ENCODE data around the gene CBX8.

The CBX8 gene

DNA sequence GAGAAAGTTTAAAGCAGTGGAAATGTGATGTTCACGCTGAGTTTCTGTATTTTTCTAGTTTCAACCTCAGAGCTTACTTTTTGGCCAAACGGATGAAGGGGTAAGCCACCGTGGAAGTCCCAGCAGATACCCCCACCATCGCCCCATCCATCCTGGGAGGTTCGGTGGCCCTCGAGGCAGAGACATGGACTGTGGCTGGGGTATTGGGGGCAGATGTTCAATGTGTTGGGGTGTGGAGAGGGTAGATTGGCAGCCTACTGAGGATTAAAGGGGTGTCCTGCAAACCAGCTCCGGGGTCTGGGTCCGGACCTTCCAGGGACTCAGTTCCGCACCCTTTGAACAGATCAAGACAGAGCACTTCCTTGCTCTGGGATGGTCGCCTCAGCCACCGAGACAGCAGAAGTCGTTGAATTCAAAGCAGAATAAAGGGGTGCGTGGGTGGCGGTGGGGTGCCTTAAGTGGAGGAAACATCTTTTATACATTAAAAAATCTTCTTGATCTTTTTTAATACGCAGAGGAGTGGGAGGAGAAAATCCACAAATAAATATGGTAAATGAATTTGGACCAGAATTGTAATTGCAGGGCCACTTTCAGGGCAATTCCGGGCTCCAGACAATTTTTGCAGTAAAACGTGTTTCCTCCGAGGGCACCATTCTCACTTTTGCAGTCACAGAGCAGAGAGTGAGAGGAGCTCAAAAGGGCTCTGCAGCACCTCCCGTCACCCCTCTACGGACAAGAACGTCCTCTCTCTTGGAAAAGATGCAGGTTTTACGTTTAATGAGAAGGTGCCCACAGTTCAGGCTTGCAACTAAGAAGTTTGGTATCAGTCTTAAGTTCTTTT, 8.2 kb upstream of the CBX8 start:
- no peak for DNase-seq (ENCODE audit: low read depth)

- no peak for DNase-seq (ENCODE audit: low read depth)
These were observed 7.3 kb upstream of the CBX8 start for GRCh38 chr17:79803997-79804855.

DNA sequence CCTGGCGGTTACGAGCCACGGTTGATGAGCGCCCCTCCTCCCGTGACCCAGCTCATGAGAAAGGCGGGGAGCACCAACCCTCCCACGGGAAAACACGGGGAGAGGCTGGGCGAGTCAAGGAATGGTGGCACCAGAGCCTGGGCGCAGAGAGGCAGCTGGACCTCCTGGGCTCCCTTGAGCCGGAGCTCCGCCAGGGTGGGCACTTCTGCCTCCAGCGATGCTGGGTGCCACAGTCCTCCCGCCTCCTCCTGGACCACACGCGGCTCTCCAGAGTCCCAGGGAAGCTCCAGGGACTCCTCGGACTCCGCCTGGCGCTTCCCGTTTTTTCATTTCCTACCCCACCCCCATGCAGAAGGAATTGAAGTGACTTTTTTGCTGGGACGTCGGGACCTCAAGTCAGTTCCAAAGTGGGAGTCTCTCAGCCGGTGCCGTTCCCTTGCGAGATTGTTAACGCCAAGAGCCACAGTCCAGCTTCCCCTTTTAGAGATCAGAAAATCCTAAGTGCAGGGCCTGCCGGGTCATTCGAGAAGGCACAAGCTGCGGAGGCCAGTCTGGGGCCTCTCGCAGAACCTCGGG, 6.6 kb upstream of the CBX8 start:
- DNase-seq (ENCODE audit: low read depth): no peak

DNA sequence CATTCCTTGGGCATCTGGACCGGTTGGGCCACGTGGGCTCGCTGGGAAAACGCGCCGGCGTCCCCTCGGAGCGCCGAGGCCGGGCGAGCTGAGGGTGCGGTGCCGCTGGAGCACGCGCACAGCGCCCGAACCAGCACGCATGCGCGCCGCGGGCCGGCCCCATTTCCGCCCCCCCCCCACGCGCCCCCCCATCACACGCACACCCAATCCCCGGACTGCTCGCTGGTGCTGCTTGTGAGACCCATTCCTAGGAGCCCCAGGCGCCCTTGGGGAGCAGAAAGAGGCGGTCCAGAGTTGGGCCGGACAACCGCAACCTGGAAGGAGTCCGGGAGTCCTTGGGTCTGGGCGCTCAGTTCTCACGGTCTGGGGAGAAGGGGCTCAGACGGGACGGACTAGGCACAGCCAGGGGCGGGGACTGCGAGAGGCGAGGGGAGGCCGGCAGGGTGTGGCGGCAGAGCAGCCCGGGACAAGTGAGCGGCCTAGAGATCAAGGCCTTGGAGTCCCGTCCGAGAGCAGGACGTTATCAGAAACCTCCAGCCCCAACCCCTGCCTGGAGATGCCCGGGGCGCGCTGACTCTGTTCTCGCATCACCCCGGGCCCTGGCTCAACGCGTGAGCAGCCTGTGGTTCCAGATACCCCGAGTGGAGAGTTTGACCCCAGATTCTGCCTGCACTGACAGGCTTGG, 6.0 kb upstream of the CBX8 start:
- DNase-seq (ENCODE audit: low read depth): no peak

GRCh38 chr17:79802039-79802735, 5.3 kb upstream of the CBX8 start:
- no peak for DNase-seq (ENCODE audit: low read depth)

DNA sequence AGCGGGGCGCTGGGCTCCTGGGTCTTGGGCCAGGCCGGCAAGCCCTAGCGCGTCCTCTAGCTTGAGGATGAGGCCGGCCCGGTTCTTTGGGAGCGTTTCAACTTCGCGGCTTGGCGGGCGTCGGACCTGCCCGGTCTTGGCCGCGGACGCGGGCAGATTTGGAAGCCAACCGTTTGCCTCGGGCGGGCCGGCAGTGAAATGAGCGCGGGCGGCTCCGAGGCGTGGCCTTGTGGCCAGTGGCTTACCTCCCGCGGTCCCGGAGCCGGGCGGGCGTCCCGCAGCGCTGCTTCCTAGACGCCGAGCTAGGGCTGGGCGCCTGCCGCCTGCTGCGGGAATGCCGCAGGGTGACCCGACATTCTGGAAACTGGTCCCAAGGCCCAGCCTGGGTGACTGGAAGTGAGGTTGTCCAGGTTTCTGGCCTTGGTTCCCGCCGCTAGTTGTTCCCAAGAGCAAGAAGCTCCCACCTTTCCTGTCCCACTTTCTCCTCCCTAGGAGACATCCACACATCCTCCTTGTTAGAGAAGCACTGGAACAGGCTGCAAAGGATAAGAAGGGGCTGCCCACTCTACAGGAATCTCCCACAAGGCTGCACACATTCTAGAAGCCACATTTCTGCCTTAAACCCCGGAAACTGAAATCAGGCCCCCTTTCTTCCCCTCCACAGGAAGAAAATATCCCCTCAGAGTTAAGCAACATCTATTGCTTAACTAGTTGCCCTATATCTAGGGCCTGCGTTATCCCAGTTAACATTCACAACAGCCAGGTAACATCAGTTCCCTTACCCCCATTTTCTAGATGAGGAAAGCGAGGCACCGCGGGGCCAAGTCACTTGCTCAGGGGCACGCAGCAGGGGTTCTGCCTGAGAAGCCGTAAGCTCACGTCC, 4.5 kb upstream of the CBX8 start:
- DNase-seq (ENCODE audit: low read depth): no peak

DNA sequence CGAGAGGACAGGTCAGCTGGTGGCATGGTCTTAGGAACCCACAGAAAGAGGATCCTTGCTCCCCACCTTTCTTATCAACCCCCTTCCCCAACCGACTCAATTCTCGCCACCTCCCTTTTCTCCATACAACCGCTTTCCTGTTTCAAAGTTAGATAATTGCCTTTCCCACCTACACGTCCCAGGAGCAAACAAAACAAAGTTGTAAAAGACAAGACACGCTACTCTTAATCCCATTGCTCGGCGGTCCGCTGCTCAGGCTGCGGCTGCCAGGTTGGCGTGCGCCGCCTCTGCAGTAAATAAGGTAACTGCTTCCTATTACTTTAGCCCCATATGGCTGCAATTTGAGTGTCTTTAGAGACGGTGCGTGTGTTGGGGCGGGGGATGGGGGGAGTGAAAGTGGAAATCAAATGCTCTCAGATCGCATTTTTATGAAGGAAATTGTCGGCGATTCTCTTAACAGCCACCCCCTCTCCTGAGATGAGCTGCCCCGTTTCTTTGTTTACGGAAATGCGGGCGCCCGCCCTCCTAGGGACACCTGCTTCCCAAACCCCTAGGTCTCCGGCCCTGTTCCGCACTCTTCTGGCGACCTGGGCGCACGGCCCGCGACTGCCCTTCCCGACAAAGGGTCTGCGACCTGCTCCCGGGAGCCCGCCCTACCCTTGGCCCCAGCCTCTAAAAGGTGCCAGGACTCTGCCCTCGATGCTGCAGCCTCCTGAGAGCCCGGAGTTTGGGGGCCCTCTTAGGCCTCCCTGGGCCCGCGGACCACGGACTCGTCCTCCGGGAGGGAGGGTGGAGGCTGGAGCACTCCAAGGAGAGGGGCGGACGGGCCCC, 3.7 kb upstream of the CBX8 start:
- no peak for DNase-seq (ENCODE audit: low read depth)

GRCh38 chr17:79799538-79800324, 2.9 kb upstream of the CBX8 start:
- no peak for DNase-seq (ENCODE audit: low read depth)

- no peak for DNase-seq (ENCODE audit: low read depth)
These were observed 2.3 kb upstream of the CBX8 start for GRCh38 chr17:79799174-79799537.

- no peak for DNase-seq (ENCODE audit: low read depth)
These were observed 1.7 kb upstream of the CBX8 start for GRCh38 chr17:79798299-79799173.

GRCh38 chr17:79797492-79798298, 818 bp upstream of the CBX8 start:
- DNase-seq (ENCODE audit: low read depth): no peak

DNA sequence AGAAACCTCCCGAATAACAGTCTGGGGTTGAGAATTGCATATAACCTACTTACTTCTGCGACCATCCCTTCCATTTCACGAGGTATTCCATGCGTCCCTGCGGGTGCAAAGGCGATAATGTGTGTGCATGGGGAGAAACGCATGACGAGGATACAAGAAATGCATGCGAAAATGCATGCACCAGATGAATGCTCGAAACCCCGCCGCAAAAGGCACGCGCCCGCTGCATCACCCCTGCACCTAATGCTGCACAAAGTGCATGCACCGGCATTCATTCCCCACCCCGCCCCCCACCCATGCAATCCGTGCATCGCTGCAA, 474 bp downstream of the CBX8 start:
- DNase-seq (ENCODE audit: low read depth): no peak

GRCh38 chr17:79795795-79796443, 958 bp downstream of the CBX8 start:
- no peak for DNase-seq (ENCODE audit: low read depth)

GRCh38 chr17:79794659-79795511, 2.0 kb downstream of the CBX8 start:
- no peak for DNase-seq (ENCODE audit: low read depth)

- no peak for DNase-seq (ENCODE audit: low read depth)
These were observed 3.0 kb downstream of the CBX8 start for GRCh38 chr17:79793924-79794304.

Measured in stimulated activated CD8-positive, alpha-beta memory T cell treated with anti-CD3 and anti-CD28 coated beads, Interleukin-15, amount 100 ng/mL, for 1 hour (primary cell).